K562 (cell line): Measurements from ENCODE around the gene LYPD6B.

Source experiments
- HINFP ChIP-seq: fragments of 450-650 bp; conservative IDR thresholded peaks from 2 replicates; pipeline ENCODE4 v1.6.1; 2016; ENCODE audit warnings: missing genetic modification characterization, low read depth, mild to moderate bottlenecking, control low read depth, missing compliant biosample characterization
- RAD21 ChIP-seq, 2 experiments: fragments of 250-450 bp in 1 of 2; fragments of 450-650 bp in 1 of 2; sonication (Bioruptor Pico) in 1 of 2; formaldehyde crosslinking in 1 of 2; IDR thresholded peaks in 1 of 2; conservative IDR thresholded peaks in 1 of 2; 2 replicates each; pipeline versions ENCODE4 v1.4.0 to v1.8.0; 2020 to 2022; ENCODE audit warnings: mild to moderate bottlenecking in 2 of 2, moderate library complexity in 1 of 2

GRCh38 chr2:149170156-149170555 lies 131.7 kb downstream of the LYPD6B start:
- TF ChIP-seq HINFP (tag) = no peak
- no peak for TF ChIP-seq RAD21 (CRISPR knock-in tag; conservative IDR thresholded peaks at IDR 0.05 in 1 of 2, IDR thresholded peaks at IDR 0.05 in 1 of 2)
